Body of pancreas (tissue), 4 donors: Measurements from ENCODE around the gene KLHL13. TPM values are rescaled to one million over a fixed set of nuclear protein-coding genes. Genes with fewer than 3 reads are reported as not detected.
"Not testable (repeated sequence)": the region's sequence is repeated elsewhere in the genome, so short reads cannot be mapped to it uniquely, and the experiment has no call there.

Experiments used
- ATAC-seq: fragments of 150-250 bp; one replicate; pipeline ENCODE4 v1.9.1; 2016
- DNase-seq, 4 donors: peaks; one replicate each; pipeline ENCODE4 v3.0.0-alpha.2; 2019
- H3K27ac ChIP-seq, 4 donors: fragments of 200-600 bp; sonication (generic); 1 replicate in 3 of 4; 2 replicates in 1 of 4; pipeline versions ENCODE4 v1.5.1 to v1.6.1; 2016 to 2019; ENCODE audit warnings: mild to moderate bottlenecking in 1 of 4, mixed read lengths in 1 of 4, moderate library complexity in 1 of 4
- H3K27me3 ChIP-seq, 2 donors: fragments of 200-600 bp; sonication (generic); one replicate each; pipeline ENCODE4 v1.6.0; 2016; ENCODE audit warnings: mild to moderate bottlenecking in 1 of 2
- H3K36me3 ChIP-seq, 2 donors: fragments of 200-600 bp; sonication (generic); replicated peaks in 1 of 2; 2 replicates each; pipeline ENCODE4 v1.5.1; 2016; ENCODE audit warnings: low read depth in 2 of 2; ENCODE audit not compliant: insufficient read depth in 1 of 2
- H3K4me1 ChIP-seq: fragments of 200-600 bp; sonication (generic); one replicate; pipeline ENCODE4 v1.6.0; 2016
- H3K4me3 ChIP-seq, 2 donors: fragments of 200-600 bp; sonication (generic); 1 replicate in 1 of 2; 2 replicates in 1 of 2; pipeline ENCODE4 v1.5.1; 2016 to 2019
- H3K9me3 ChIP-seq, 3 donors: fragments of 200-600 bp; sonication (generic); 1 replicate in 2 of 3; 2 replicates in 1 of 3; pipeline ENCODE4 v1.5.1; 2016
- POLR2A ChIP-seq, 3 donors: fragments of 450-650 bp; IDR thresholded peaks; one replicate each; pipeline ENCODE4 v1.6.1; 2016; ENCODE audit warnings: antibody characterized with exemption in 3 of 3, mild to moderate bottlenecking in 2 of 3
- WGBS, 2 donors: methylation state at CpG; one replicate each; pipeline ENCODE4 v1.1.5; 2017; 5-methylcytosine and 5-hydroxymethylcytosine counted together
- intact Hi-C: fragments of 100-400 bp; cut with DNase I; formaldehyde crosslinking; loops from one replicate; pipeline ENCODE4 v1.15.1; 2023
- total RNA-seq, 2 donors: library from RNA; depleted of rRNA; stranded (reverse); fragments of >200 nt; gene quantifications; one replicate each; pipeline ENCODE4 v1.1.0, GENCODE V29; 2016
- TF ChIP-seq, protein P1 (sequence below), 7 experiments: fragments of 450-650 bp in 4 of 7; fragments of 200-600 bp in 3 of 7; sonication (generic) in 3 of 7; IDR thresholded peaks; one replicate each; pipeline ENCODE4 v1.5.1; 2016 to 2019; ENCODE audit warnings: antibody characterized with exemption in 7 of 7

KLHL13 gene
- total RNA-seq, 2 donors from 2014 or later, result 3.0 to 3.4 TPM

DNA sequence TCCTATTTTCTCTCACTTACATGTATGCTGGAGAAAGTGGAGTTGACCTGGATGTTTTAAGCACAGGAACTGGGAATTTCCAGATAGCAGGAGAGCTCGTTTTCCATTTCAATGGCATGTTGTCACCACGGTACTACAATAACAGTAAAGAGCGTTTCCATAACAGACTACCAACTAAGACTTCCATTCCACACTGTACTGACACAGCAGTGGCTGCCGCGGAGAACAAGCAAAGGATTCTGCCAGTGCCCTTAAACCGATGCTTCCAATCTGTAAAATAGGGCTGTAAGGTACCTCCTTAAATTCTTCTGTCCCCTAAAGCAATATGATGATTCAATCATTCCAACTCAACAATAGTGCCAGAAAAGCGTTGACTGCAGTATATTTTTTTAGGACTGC, 143.9 kb downstream of the KLHL13 start:
- Histone ChIP-seq H3K36me3 (no peaks in the 10 kb centered on the region), H3K9me3 (no peaks in the 10 kb centered on the region), H3K4me1 (peaks cover 5% of the 10 kb centered on the region), H3K27me3 (no peaks in the 10 kb centered on the region), H3K4me3 (no peak overlapping the region), H3K27ac (no peak overlapping the region)
- DNase-seq (no peak), ATAC-seq (no peak)
- intact Hi-C loops, result no loop called here
- no peak for TF ChIP-seq POLR2A (IDR thresholded peaks at IDR 0.05)
- TF ChIP-seq, protein P1, sequence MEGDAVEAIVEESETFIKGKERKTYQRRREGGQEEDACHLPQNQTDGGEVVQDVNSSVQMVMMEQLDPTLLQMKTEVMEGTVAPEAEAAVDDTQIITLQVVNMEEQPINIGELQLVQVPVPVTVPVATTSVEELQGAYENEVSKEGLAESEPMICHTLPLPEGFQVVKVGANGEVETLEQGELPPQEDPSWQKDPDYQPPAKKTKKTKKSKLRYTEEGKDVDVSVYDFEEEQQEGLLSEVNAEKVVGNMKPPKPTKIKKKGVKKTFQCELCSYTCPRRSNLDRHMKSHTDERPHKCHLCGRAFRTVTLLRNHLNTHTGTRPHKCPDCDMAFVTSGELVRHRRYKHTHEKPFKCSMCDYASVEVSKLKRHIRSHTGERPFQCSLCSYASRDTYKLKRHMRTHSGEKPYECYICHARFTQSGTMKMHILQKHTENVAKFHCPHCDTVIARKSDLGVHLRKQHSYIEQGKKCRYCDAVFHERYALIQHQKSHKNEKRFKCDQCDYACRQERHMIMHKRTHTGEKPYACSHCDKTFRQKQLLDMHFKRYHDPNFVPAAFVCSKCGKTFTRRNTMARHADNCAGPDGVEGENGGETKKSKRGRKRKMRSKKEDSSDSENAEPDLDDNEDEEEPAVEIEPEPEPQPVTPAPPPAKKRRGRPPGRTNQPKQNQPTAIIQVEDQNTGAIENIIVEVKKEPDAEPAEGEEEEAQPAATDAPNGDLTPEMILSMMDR (IDR thresholded peaks at IDR 0.05), result no peak
- WGBS, 2 donors, result 47 to 50% methylated on average over 4 to 7 of the region's 7 CpGs

GRCh38 chrX:117969782-117970181, 146.8 kb downstream of the KLHL13 start:
- H3K4me3 ChIP-seq, result no peak overlapping the region
- 29 to 40% methylated on average over 2 of the region's 2 CpGs for WGBS, 2 donors
- no peak for DNase-seq

GRCh38 chrX:117969328-117969727, 147.3 kb downstream of the KLHL13 start:
- no peak for DNase-seq
- intact Hi-C loops, result no loop called here
- no peaks in the 10 kb centered on the region for H3K27me3 ChIP-seq
- H3K4me1 ChIP-seq, result peaks cover 5% of the 10 kb centered on the region
- H3K9me3 ChIP-seq, result no peaks in the 10 kb centered on the region
- TF ChIP-seq, protein P1 (IDR thresholded peaks at IDR 0.05), result no peak
- no peak for TF ChIP-seq POLR2A (IDR thresholded peaks at IDR 0.05)
- no peak overlapping the region for H3K4me3 ChIP-seq
- no peak for ATAC-seq
- H3K27ac ChIP-seq, result no peak overlapping the region
- no peaks in the 10 kb centered on the region for H3K36me3 ChIP-seq

More at GRCh38 chrX:117969782-117970181, 146.8 kb downstream of the KLHL13 start:
- H3K9me3 ChIP-seq, result no peaks in the 10 kb centered on the region
- no peak for ATAC-seq
- TF ChIP-seq, protein P1 (IDR thresholded peaks at IDR 0.05), result no peak
- H3K27ac ChIP-seq, result no peak overlapping the region
- intact Hi-C loops, result no loop called here
- H3K4me1 ChIP-seq, result peaks cover 5% of the 10 kb centered on the region
- H3K36me3 ChIP-seq, result no peaks in the 10 kb centered on the region
- no peaks in the 10 kb centered on the region for H3K27me3 ChIP-seq

- no peaks in the 10 kb centered on the region for H3K9me3 ChIP-seq
- ATAC-seq (no peak), DNase-seq (no peak)
- no peaks in the 10 kb centered on the region for H3K27me3 ChIP-seq
- 93 to 100% methylated on average over 4 of the region's 4 CpGs for WGBS, 2 donors
- H3K4me1 ChIP-seq, result no peaks in the 10 kb centered on the region
- intact Hi-C loops, result no loop called here
- no peak overlapping the region for H3K27ac ChIP-seq
- no peak overlapping the region for H3K4me3 ChIP-seq
- no peak for TF ChIP-seq POLR2A (IDR thresholded peaks at IDR 0.05)
- TF ChIP-seq, protein P1 (IDR thresholded peaks at IDR 0.05), result no peak
- no peaks in the 10 kb centered on the region for H3K36me3 ChIP-seq
Measured at GRCh38 chrX:117959045-117959444, 157.6 kb downstream of the KLHL13 start.

GRCh38 chrX:117957128-117957527, 159.5 kb downstream of the KLHL13 start:
- Histone ChIP-seq H3K27me3 (no peaks in the 10 kb centered on the region), H3K36me3 (no peaks in the 10 kb centered on the region), H3K9me3 (no peaks in the 10 kb centered on the region), H3K4me1 (no peaks in the 10 kb centered on the region), H3K4me3 (no peak overlapping the region), H3K27ac (no peak overlapping the region)
- no peak for DNase-seq
- 23 to 45% methylated on average over 2 of the region's 2 CpGs for WGBS, 2 donors
- TF ChIP-seq POLR2A (IDR thresholded peaks at IDR 0.05), result no peak
- TF ChIP-seq, protein P1 (IDR thresholded peaks at IDR 0.05), result no peak
- intact Hi-C loops, result no loop called here
- ATAC-seq, result no peak

- 78 to 91% methylated on average over 1 of the region's 1 CpG for WGBS, 2 donors
- intact Hi-C loops, ATAC-seq: not testable (repeated sequence)
Measured at GRCh38 chrX:117939296-117939695, 177.3 kb downstream of the KLHL13 start.

More at GRCh38 chrX:117939296-117939695, 177.3 kb downstream of the KLHL13 start:
- not testable (repeated sequence) for DNase-seq, H3K27me3 ChIP-seq, H3K4me3 ChIP-seq, H3K9me3 ChIP-seq, H3K36me3 ChIP-seq, H3K27ac ChIP-seq, H3K4me1 ChIP-seq
